GM18858 (cell line): ENCODE results near the gene DNAJC6.
A peak's percentile ranks its signal among the peaks of the same experiment; 100 is the strongest.

Experiments used
- ATAC-seq: cut with Tn5 transposase; IDR thresholded peaks from one replicate; pipeline ENCODE4 v1.9.1; 2021; ENCODE audit not compliant: unreplicated experiment

DNAJC6 gene

DNA sequence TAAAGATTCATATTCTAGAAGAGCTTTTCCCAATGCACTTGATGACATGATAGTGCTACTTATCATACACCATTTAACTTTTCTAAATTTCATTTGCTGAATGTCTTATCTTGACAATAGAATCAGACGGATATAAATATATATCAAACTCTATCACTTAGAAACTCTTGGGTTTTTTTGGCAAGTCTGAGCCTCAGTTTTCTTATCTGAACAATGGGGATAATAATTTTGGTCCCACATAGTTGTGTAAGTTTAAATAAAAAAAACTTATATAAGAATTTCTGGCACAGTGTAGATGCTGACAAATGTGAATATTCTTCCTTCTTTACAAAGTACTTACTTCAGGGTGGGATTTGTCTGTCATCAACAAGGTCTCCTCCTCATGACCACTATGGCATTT is 89.7 kb downstream of the DNAJC6 start:
- ATAC-seq = no peak

DNA sequence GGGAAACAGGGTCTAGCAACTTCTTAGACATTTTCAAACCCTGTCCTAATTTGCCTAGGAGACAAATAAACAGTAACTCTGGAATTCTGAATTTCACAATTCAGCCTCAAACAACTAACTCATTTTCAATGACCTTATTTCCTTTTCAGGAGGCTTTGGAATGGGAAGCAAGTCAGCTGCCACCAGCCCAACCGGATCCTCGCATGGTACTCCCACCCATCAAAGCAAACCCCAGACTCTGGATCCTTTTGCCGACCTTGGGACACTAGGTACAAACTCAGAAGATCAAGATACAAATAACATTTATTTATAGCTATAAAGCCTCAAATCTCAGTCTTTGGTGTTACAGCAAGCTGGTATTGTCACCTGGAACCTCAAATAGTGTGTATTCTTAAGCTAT is 92.3 kb downstream of the DNAJC6 start:
- no peak for ATAC-seq

DNA sequence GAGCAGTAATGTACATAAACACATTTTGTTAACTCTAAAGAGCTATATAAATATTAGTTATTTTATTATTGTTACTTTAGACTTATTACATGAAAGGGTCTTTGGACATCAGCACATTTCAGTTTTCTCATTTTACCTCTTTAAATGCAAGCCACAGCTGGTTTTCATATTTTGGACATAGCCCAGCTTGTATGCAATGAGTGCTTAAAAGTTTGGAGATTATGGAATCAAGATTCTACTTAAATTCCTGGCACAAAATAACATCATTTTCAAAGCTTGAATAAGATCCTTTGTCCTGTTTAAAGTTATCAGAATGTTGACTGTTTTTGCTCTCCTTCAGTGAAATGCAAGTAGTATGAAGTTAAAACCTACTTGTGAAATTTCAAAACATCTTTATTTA is 95.6 kb downstream of the DNAJC6 start:
- ATAC-seq = no peak

DNA sequence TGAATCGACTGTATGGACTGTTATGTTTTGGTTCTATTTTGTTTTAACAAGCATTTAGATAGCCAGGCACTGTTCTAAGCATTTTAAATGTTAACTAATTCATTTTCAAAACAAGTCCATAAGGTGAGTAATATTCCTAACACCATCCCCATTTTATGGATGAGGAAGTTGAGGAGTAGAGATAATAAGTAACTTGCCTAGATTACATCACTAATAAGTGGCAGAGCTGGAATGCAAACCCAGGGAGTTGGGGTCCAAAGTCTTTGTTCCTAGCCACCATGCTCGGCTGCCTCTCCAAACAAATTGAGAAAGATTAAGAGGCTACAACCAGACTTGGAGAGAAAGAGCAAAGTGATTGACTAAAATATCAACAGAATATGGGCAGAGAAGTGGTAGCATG is 98.5 kb downstream of the DNAJC6 start:
- no peak for ATAC-seq

DNA sequence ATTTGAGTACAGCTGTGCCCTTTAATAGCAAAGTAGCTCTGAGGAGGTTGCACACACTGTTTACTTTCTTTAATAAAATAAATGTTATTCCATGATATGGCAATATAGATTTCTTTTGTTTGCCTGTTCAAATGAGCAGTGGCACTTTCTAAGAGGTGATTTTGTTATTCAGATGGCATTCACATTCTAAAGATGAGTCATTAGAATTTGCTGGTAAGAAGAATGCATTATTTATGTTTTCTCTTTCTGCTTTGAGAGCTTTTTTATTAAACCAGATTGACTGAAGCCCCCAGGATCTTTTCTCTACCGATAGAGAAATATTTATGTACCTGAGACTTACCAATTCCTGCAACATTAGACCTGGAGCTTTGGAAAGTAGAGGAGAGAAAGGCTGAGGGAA is 100.0 kb downstream of the DNAJC6 start:
- no peak for ATAC-seq

DNA sequence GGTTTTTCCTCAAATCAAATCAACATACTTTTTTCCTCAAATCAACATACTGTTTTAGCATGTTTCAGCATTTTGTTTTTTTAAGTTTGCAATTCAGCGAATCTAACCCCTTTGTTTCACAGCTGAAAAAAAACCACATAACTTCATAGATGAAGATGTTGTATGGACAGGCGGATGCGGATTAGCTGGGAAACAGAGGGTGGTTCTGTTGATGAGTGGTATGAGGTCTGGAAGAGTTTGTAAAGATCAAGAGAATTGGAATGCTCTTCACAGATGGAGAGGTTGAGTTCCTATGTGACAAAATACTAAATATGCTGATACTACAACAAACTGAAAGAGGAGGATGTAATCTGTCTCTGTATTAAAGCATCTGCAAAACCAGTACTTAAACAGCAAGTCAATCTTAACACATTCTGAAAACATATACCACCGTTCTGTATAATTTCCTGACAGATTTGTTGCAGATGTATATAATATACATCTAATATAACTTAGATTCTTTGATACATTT is 100.5 kb downstream of the DNAJC6 start:
- no peak for ATAC-seq

DNA sequence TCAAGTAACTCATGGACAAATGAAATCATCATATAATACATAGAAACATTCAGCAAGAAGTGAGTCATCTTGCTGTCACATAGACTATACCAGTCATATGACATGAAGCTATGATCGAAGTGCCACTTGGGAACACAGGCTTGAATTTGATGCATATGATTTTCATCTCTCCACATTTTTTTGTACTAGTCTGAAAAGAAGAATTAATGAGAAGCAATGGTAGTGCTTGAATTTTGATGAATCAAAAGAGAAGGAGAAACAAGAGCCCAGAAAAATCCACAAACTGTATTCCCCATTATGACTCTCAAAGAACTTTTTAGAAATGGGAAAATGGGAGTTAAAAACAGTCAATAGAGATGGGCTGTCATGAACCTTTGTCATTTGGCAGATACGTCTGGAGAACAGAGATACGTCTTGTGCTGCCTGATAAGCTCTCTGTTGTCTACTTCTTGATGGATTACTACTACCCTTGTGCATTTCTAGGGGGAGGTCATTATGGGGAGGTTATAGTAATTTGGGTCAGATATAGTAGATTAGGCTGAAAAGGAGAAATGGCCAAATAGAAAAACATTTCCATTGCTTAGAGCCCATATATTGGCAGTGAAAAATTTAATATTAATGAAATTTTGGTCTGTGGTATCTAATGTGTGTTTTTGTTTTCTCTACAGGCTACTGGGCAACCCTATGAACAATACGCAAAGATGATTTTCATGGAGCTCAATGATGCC is 103.1 kb downstream of the DNAJC6 start:
- no peak for ATAC-seq

DNA sequence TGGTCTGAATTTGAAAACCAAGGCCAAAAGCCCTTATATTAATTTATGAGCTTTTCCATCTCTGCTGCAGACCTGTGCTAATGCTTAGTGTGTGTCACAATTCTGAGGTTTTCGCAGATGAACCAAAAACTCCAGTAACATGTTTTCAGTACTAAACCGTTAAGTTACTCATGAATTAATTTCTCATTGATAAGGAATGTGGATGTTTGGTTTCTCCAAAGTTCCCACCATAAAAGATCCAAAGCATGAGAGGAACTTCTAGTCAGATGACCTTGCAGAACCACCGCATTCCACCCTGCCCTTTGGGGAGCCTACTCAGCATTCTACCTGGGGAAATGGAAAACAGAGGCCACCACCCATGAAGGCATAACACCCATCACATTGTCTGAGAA is 103.6 kb downstream of the DNAJC6 start:
- ATAC-seq = no peak

DNA sequence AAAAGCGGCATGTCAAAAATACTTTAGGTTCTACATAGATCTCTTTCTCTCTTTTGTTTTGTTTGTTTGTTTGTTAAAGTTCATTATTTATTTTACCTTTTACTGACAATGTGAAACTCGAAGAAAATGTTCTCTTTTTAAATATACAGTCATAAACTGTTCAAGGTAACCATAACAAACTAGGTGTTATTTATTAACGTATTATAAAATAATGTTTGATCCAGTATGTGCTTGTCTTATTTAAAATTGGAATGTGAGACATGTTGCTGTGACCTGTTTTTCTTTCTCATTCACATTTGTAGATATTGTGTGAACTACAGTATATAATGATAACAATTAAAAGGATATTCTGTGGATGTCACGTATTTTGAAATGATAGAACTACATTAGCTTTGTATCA is 105.2 kb downstream of the DNAJC6 start:
- ATAC-seq = no peak

DNA sequence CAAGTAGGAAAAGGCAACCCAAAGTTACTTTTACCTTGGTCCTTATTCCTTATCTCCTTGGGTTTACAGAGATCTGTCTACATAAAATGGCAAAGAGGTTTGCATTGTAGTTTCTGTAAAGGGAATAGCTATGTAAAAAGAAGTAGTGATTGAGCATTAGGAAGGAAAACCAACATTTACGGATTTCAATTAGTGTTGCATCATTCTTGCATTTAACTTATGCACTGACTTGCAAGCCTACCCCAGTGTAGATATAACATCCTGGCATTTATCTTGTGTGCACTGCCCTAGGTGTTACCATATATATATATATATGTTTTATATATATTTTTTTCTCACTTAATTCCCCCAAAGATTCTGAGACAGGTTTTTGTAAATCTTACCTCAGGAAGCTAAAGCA is 107.4 kb downstream of the DNAJC6 start:
- no peak for ATAC-seq

DNA sequence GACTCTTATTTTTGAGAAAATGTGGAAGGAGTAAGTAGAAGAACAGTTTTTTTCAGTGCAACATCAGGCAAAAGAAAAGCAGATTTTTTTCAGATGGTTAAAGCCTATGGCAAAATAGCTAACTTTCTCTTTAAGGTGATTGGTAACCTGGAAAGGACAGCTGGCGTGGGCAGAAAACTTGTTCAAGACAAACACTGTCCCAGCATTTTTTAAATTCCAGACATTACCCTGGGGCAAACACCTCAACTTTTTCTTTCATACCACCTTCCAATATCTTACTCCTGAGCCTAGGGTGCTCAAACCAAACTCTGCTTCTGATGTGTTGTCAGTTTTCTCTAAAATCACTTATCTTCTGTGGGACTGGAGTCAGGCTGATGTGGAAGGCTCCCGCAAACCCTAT is 108.4 kb downstream of the DNAJC6 start:
- no peak for ATAC-seq

DNA sequence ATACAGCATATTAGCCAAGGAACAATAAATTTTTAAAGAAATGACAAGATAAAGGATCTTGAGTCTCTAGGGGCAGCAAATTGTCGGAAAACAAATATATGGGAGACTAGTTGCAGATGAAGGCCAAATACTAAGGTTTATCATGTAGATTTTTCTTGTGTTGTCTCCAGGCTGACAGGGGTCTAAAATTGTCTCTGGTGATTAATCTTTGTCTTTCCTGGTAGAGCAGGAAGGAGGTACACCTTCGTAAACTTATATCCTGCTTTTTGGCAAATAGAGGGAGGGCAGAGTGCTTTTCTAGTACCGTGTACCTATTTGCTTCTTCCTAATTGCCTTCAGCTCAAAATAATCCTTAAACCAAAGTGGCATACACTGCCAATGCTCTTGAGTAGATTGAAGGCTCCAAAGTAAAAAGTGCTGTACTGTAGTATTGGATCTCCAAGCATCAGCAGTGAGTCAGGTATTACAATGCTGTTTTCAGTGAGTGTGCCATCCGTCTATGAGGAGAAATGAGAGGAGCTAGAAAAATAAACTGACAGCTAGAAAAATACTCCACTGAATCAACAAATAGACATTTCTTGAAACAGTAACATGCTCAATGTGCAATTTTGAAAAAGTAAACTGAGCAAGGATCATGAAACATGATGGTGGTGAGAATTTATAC is 109.3 kb downstream of the DNAJC6 start:
- ATAC-seq = no peak

DNA sequence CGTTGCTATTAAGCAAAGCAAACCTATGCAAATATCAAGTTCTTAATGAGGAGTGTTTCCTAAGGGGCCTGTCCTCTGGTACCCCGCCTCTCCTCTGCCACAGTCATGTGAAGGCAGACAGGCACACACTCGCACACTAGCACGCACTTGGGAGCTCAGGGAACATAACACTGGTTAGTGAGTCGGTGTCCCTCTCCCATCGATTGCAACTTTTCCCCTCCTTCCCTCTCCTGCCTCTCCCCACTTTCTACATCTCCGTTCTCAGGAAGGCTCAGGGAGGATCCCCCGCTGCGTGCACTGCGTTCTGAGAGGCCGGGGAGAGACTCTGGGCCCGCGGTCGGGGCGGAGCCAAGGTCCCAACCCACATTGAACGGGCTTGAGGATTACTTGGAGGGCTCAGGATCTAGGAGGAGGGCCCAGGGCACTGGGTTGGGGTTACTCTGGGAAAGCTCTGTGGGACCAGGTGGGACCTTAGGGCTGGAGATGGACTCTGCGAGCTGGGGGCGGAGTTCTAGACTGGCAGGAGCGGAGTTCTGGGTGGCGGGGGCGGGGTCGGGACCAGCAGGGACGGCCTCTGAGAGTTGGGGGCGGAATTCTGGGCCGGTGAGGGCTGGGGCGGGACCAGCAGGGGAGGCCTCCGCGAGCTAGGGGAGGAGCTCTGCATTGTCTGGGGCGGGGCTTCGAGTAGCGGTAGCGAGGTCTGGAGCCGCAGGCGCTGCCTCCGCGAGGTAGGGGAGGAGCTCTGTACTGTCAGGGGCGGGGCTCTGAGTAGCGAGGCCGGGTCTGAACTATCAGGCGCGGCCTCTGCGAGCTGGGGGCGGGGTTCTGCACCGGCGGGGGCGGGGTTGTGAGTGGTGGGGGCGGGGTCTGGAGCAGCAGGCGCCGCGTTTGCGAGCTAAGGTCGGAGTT is 110.6 kb downstream of the DNAJC6 start:
- ATAC-seq = peak; percentile 93

DNA sequence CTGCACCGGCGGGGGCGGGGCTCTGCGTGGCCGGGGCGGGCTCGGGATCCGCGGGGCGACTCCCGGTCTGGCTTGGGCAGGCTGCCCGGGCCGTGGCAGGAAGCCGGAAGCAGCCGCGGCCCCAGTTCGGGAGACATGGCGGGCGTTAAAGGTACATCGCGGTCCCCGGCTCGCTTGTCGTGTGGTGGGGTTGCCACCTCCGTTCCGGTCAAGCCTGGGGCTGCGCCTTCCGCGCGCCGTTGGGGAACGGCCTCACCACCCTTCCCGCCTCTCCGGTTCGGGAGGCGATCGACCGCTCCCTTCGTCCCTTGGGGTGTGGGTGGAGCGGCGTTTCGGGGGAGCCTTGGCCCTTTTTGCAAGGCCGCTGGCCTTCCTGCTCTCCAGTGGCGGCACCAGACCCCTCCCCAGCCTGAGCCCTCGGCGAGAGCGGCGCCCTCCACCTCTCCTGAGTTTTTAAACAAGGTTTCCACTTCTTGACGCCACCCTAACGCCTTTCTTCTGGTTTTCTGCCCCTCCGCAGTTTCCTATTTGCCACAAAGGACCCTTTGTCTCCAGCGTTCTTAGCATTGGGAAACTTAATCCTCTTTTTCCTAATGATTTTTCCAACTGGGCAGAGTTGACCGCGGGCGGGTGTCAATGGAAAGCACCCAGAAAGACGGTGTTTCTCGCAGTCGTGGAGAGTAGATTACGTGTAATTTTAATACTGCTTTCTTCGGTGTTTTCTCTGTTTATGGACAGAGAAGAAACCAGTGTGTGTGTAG is 111.4 kb downstream of the DNAJC6 start, which contains the start of the genes LEPR and LEPROT:
Gene LEPR (plus strand): TSS at position 79 of the 761 bp plus-strand sequence. CDS start 144,898 bp downstream, outside the sequence.
Gene LEPROT (plus strand): TSS at position 79 of the 761 bp plus-strand sequence. CDS start 57 bp downstream, at position 136.
- no peak for ATAC-seq

DNA sequence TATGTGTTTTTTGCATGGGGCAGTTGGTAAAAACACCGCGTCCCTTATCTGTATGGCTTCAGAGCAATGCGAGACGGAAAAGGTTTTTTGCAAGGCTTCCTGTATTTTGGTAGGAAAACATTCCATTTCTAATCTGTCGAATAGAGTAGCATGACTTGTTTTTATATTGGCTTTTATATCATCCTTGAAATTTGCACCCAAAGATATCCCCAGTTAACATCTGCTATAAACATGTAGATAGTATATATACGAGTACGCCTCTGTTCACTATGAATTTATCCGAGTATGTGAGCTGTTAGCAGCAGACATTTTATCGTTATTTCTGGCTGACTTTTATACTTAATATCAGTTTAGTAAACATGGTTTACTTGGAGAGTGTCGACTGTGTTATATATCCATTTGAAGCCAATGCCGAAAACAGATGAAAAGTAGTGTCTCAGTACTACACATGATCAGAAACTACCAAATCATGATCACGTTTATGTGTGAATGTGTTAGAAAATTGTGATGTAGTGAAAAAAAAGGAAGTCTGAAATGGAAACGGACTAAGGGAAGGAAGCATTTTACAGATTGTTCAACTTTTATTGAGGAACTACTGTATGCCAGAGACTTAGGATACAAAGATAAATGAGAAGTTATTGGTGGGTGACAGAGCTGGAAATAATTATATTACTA is 112.1 kb downstream of the DNAJC6 start:
- ATAC-seq = no peak

DNA sequence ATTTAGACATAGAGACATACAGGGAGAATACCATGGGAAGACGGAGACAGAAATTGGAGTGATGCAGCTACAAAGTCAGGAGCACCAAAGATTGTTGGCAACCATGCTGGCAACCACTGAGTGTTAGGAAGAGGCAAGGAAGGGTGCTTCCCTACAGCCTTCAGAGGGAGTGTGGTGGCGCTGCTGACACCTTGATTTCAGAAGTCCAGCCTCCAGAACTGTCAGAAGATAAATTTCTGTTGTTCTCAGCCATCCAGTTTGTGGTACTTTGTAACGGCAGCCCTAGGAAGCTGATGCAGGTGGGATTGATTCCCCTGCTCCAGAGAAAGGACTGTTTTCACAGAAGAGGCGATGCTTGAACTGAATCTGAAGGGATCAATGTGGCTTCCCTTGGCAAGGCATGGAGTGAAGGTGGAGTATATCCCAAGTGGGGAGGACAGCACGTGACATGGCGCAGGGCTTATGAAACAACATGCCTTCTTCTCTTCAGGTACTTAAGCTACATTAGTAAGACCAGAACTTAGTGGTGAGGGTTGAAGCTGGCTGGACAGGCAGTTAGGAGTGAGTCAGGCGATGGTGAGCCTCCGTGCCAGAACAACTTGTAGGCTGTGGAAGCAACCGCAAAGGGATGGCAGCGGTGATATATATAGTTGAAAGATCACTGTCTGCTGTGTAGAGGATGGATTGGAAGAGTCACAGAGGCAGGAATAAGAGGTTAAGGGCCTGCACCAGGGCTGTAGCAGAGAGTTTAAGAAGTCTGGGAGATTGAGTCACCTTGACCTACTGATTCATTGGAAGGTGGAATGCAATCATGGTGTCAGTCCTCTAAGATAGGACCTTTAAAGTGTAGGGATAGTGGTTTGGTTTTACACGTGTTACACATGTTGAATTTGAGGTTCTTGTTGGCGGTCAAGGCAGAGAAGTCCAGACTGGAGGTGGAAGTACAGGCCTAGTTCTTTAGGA is 113.2 kb downstream of the DNAJC6 start:
- ATAC-seq = no peak

DNA sequence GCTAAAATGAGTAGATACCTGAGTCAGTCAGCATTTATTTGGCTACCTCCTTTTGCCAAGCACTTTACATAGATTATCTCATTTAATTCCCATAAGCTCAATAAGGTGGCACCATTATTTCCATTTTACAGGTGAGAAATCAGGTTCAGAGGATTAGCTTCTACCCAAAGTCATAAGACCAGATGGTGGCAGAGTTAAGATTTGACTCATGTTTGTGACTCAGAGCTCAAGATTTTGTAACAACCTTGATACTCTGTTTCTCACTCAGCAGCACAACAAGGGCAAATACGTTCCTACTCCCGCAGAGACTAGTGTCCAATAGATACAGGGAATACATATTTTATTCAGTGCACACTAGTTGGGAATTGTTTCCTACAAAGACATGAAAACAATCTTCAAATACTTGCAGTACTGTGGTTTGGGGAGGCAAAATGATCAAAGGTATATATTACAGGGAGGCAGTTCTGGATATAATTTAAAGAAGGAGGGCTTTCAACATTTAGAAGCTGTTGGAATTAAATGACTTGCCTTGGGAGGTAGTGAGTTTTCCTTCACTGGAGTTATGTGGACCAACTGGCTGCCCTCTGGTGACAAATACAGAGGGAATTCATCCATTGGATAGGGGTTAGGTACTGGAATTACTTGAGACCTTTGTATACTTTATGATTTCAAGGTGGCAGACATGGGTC is 114.7 kb downstream of the DNAJC6 start:
- no peak for ATAC-seq

DNA sequence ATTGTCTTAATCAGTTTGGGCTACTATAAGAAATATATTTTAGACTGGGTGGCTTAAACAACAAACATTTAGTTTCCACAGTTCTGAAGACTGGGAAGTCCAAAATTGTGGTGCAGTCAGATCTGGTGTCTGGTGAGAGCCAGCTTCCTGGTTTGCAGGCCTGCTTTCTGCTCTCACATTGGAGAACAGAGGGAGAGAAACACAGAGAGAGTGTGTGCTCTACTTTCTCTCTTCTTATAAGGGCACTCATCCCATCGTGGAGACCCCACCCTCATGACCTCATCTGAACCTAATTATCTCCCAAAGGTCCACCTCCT is 115.2 kb downstream of the DNAJC6 start:
- no peak for ATAC-seq
